Nephron progenitor cell (in vitro differentiated cells): Measurements from ENCODE around the gene RASSF5.
"Not testable (repeated sequence)": the region's sequence is repeated elsewhere in the genome, so short reads cannot be mapped to it uniquely, and the experiment has no call there.

ENCODE experiments used
- DNase-seq: peaks from one replicate; pipeline ENCODE4 v3.0.0; 2021
- H3K27ac Mint-ChIP-seq: 2 replicates; pipeline ENCODE4 v1.8.0; 2021; ENCODE audit warnings: mild to moderate bottlenecking, moderate library complexity, mixed read lengths
- H3K27me3 Mint-ChIP-seq: 2 replicates; pipeline ENCODE4 v1.8.0; 2021; ENCODE audit warnings: mild to moderate bottlenecking, low read depth, mixed read lengths; ENCODE audit not compliant: poor library complexity
- H3K36me3 Mint-ChIP-seq: 2 replicates; pipeline ENCODE4 v1.8.0; 2021; ENCODE audit warnings: low read depth, mixed read lengths
- H3K4me1 Mint-ChIP-seq: 2 replicates; pipeline ENCODE4 v1.8.0; 2021; ENCODE audit warnings: mixed read lengths
- H3K4me3 Mint-ChIP-seq: 2 replicates; pipeline ENCODE4 v1.8.0; 2021; ENCODE audit warnings: mild to moderate bottlenecking, moderate library complexity, mixed read lengths
- H3K9me3 Mint-ChIP-seq: 2 replicates; pipeline ENCODE4 v1.8.0; 2021; ENCODE audit warnings: mild to moderate bottlenecking, moderate library complexity, mixed read lengths
- TF ChIP-seq, protein P1 (sequence below): fragments of 200-600 bp; sonication (generic); IDR thresholded peaks from 2 replicates; pipeline ENCODE4 v1.5.0; 2021; ENCODE audit warnings: antibody characterized with exemption

The RASSF5 gene

DNA sequence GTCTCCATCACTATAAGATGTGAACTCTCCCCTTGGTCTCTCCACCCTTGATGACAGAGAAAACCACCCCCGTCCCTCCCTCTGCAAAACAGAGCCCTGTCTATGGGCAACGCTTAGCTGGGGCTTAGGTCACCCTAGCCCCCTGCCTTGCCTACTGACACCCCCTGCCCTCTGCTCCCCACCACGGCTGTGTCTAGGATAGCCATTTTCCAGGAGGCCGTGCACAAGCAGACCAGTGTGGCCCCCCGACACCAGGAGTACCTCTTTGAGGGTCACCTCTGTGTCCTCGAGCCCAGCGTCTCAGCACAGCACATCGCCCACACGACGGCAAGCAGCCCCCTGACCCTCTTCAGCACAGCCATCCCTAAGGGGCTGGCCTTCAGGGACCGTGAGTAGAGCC, 28.6 kb upstream of the RASSF5 start:
- Mint-ChIP-seq H3K4me3 (no peak overlapping the region), H3K27me3 (peaks cover 8% of the 10 kb centered on the region), H3K4me1 (peaks cover 12% of the 10 kb centered on the region), H3K9me3 (no peaks in the 10 kb centered on the region), H3K27ac (no peak overlapping the region), H3K36me3 (peaks cover 33% of the 10 kb centered on the region)
- no peak for DNase-seq
- TF ChIP-seq, protein P1, sequence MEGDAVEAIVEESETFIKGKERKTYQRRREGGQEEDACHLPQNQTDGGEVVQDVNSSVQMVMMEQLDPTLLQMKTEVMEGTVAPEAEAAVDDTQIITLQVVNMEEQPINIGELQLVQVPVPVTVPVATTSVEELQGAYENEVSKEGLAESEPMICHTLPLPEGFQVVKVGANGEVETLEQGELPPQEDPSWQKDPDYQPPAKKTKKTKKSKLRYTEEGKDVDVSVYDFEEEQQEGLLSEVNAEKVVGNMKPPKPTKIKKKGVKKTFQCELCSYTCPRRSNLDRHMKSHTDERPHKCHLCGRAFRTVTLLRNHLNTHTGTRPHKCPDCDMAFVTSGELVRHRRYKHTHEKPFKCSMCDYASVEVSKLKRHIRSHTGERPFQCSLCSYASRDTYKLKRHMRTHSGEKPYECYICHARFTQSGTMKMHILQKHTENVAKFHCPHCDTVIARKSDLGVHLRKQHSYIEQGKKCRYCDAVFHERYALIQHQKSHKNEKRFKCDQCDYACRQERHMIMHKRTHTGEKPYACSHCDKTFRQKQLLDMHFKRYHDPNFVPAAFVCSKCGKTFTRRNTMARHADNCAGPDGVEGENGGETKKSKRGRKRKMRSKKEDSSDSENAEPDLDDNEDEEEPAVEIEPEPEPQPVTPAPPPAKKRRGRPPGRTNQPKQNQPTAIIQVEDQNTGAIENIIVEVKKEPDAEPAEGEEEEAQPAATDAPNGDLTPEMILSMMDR: no peak

DNA sequence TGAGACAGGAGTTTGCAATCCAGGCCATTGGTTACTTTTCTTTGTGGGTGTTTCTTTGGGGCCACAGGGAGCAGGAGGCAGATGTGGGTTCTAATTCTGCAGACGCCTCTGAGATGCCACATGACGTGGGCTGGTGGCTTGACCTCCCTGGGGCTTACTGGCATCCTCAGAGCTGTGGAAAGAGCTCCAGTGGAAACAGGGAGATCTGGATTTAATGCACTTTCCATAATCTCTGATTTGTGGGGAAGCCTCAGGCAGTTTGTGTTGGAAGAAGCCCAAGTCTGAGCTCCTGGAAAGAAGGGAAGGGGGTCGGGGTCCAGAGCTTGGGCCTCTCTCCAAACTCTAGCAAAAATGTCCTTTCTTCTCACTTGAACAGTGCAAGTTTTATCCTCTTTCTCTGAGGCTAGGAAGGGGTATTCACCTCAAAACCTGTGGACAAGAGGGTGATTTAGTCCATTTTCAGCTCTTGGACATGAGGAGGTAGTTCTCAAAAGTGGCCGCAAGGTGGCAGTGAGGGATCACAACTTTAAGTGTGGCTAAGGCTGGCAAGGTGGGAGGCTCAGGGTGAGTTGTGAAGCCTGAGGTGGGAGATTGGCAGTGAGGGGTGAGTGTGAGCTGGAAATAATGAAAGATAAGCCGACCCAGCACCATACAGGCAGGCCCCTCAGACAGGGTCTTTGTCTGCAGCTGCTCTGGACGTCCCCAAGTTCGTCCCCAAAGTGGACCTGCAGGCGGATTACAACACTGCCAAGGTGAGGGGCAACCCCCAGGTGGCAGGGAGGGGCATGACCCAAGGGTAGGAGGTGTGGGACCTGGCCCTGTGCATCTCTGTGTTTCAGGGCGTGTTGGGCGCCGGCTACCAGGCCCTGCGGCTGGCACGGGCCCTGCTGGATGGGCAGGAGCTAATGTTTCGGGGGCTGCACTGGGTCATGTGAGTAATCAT, 27.9 kb upstream of the RASSF5 start:
- peak; percentile 80 for DNase-seq
- Mint-ChIP-seq H3K4me1 (peaks cover 6% of the 10 kb centered on the region), H3K36me3 (peaks cover 29% of the 10 kb centered on the region), H3K27ac (no peak overlapping the region), H3K27me3 (peaks cover 8% of the 10 kb centered on the region), H3K9me3 (no peaks in the 10 kb centered on the region), H3K4me3 (no peak overlapping the region)
- TF ChIP-seq, protein P1: peak; percentile 77

DNA sequence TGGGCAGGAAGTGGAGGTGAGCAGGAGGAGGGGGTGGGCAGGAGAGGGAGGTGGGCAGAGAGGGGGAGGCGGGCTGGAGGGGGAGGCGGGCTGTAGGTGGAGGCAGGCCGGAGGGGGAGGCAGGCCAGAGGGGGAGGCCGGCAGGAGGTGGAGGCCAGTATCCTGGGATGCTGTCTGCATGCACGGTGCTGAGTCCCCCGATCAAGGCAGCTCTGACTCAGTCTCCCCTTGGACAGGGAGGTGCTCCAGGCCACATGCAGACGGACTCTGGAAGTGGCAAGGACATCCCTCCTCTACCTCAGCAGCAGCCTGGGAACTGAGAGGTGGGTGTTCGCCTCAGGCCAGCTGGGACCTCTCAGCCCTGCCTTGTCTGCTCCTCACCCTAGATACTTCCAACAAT, 27.1 kb upstream of the RASSF5 start:
- TF ChIP-seq, protein P1: no peak
- H3K9me3 Mint-ChIP-seq: no peaks in the 10 kb centered on the region
- no peak overlapping the region for H3K4me3 Mint-ChIP-seq
- no peak overlapping the region for H3K27ac Mint-ChIP-seq
- H3K36me3 Mint-ChIP-seq: peaks cover 25% of the 10 kb centered on the region
- no peak for DNase-seq
- peaks cover 6% of the 10 kb centered on the region for H3K4me1 Mint-ChIP-seq
- peaks cover 6% of the 10 kb centered on the region for H3K27me3 Mint-ChIP-seq

DNA sequence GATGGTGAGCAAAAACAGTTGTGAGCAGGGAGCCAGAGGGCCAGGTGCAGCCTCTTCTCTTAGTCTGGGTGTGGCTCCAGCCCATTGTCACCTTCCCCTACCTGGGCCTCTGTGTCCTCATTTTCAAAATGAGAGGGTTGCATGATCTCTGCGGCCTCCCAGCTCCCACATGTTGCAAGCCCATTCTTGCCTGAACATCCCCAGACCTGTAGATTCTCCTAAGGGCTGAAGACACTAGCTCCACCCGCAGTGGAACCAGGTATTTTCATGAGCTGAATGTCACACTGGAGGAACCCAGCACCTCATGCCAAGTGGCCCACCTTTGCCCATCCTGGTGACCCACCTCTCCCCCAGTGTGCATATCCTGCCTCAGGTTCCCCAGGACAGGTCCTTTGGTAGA, 24.7 kb upstream of the RASSF5 start:
- Mint-ChIP-seq H3K27me3 (peaks cover 6% of the 10 kb centered on the region), H3K9me3 (no peaks in the 10 kb centered on the region), H3K4me1 (peaks cover 13% of the 10 kb centered on the region), H3K27ac (no peak overlapping the region), H3K36me3 (peaks cover 9% of the 10 kb centered on the region), H3K4me3 (no peak overlapping the region)
- no peak for DNase-seq
- TF ChIP-seq, protein P1: no peak

DNA sequence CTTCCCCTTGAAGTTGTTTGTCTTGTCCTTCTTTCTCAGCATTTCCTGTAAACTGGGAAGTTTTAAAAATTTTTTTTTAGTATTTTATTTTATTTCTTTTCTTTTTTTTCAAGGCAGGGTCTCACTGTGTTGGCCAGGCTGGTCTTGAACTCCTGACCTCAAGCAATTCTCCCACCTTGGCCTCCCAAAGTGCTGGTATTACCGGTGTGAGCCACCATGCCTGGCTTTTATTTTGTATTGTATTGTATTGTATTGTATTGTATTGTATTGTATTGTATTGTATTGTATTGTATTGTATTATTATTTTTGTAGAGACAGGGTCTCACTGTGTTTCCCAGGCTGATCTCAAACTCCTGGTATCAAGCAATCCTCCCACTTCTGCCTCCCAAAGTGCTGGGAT, 23.5 kb upstream of the RASSF5 start:
- not testable (repeated sequence) for H3K27me3 Mint-ChIP-seq, DNase-seq, H3K9me3 Mint-ChIP-seq, H3K27ac Mint-ChIP-seq, H3K36me3 Mint-ChIP-seq, H3K4me3 Mint-ChIP-seq
- peaks cover 13% of the 10 kb centered on the region for H3K4me1 Mint-ChIP-seq

DNA sequence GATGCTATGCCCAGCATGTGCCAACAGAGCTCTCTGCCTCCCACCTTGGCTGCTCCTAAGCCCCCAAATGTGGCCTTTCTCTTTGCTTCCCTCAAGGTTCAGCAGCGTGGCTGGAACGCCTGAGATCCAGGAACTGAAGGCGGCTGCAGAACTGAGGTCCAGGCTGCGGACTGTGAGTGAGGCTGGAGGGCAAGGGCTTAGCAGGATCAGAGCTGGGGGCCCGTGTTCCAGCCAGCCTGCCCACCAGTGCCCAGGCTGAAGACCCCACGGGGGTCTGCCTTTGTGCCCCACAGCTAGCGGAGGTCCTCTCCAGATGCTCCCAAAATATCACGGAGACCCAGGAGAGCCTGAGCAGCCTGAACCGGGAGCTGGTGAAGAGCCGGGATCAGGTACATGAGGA, 22.4 kb upstream of the RASSF5 start:
- H3K27me3 Mint-ChIP-seq: peaks cover 6% of the 10 kb centered on the region
- no peak for DNase-seq
- peaks cover 4% of the 10 kb centered on the region for H3K36me3 Mint-ChIP-seq
- peaks cover 7% of the 10 kb centered on the region for H3K4me1 Mint-ChIP-seq
- no peaks in the 10 kb centered on the region for H3K9me3 Mint-ChIP-seq
- no peak overlapping the region for H3K27ac Mint-ChIP-seq
- H3K4me3 Mint-ChIP-seq: no peak overlapping the region
- TF ChIP-seq, protein P1: no peak
